HCT116 (cell line): ENCODE measurements around the gene POU2F3. TPM values are rescaled to one million over a fixed set of nuclear protein-coding genes. Genes with fewer than 3 reads are reported as not detected.
A peak's percentile ranks its signal among the peaks of the same experiment; 100 is the strongest.

Experiments used
- ATAC-seq: fragments of 200-7000 bp; cut with Tn5 transposase; 2 replicates; pipeline ENCODE4 v1.9.1; 2020; ENCODE audit warnings: mild to moderate bottlenecking, moderate library complexity
- BruUV-seq: library from RNA; stranded (reverse); fragments of 400-500 nt; replicated peaks from 2 replicates; lab custom pipeline; 2021; lab: Mats Ljungman, UMichigan
- CTCF ChIA-PET: fragments of 300-600 bp; sonication (Branson Sonifier 250); formaldehyde crosslinking; loops from one replicate; lab custom pipeline; 2021; ENCODE audit warnings: antibody characterized with exemption; lab: Charles Lee
- POLR2A ChIA-PET: fragments of 300-600, 350-600 bp; sonication (Branson Sonifier 250); formaldehyde crosslinking; loops from one replicate; lab custom pipeline; 2021; ENCODE audit warnings: antibody characterized with exemption; lab: Charles Lee
- RAD21 ChIA-PET, 2 experiments: fragments of 300-600 bp; sonication (Branson Sonifier 250); formaldehyde crosslinking; loops; one replicate each; lab custom pipeline; 2023; ENCODE audit warnings: low total read pairs in 2 of 2; ENCODE audit not compliant: uncharacterized antibody in 2 of 2, unreplicated experiment in 2 of 2, low non-redundant PET in 1 of 2; lab: Charles Lee
- DNase-seq: peaks from one replicate; pipeline ENCODE4 v3.0.0-alpha.2; 2010; ENCODE audit warnings: low read depth, low spot score
- H2AFZ ChIP-seq: fragments of 200-600 bp; shearing (Covaris generic), sonication (generic); 2 replicates; pipeline ENCODE4 v1.6.1; 2017; ENCODE audit warnings: low read depth, mixed run types, mixed read lengths, antibody characterized with exemption, low read length; ENCODE audit not compliant: poor library complexity, severe bottlenecking
- H3K27ac ChIP-seq: 2 replicates; pipeline ENCODE4 v1.5.1; 2012; ENCODE audit warnings: low read depth, low read length
- H3K27me3 ChIP-seq: fragments of 200-600 bp; sonication (generic); 2 replicates; pipeline ENCODE4 v1.6.1; 2016; ENCODE audit warnings: mixed run types, low read length, mixed read lengths; ENCODE audit not compliant: insufficient read depth
- H3K36me3 ChIP-seq, 2 experiments: fragments of 200-500 bp in 1 of 2; fragments of 200-600 bp in 1 of 2; sonication (Bioruptor generic) in 1 of 2; sonication (generic) in 1 of 2; 2 replicates each; pipeline versions ENCODE4 v1.5.1 to v1.6.1; 2014 to 2016; ENCODE audit warnings: low read length in 2 of 2, inconsistent platforms in 1 of 2, mixed read lengths in 1 of 2, mixed run types in 1 of 2; ENCODE audit not compliant: insufficient read depth in 2 of 2, control insufficient read depth in 1 of 2
- H3K4me1 ChIP-seq, 2 experiments: fragments of 200-600 bp in 1 of 2; sonication (generic) in 1 of 2; 2 replicates each; pipeline versions ENCODE4 v1.5.1 to v1.6.1; 2012 to 2017; ENCODE audit warnings: low read length in 2 of 2, inconsistent platforms in 1 of 2, mild to moderate bottlenecking in 1 of 2, mixed read lengths in 1 of 2, mixed run types in 1 of 2, moderate library complexity in 1 of 2; ENCODE audit not compliant: insufficient read depth in 2 of 2, control insufficient read depth in 1 of 2
- H3K4me2 ChIP-seq: fragments of 200-600 bp; sonication (generic); 2 replicates; pipeline ENCODE4 v1.6.1; 2017; ENCODE audit warnings: mixed run types, low read length, mixed read lengths
- H3K4me3 ChIP-seq, 2 experiments: fragments of 200-600 bp in 1 of 2; sonication (generic) in 1 of 2; replicated peaks in 1 of 2; 2 replicates each; pipeline ENCODE4 v1.5.1; 2011 to 2016; ENCODE audit warnings: low read length in 2 of 2, control low read depth in 1 of 2, low read depth in 1 of 2, mild to moderate bottlenecking in 1 of 2, mixed read lengths in 1 of 2, mixed run types in 1 of 2
- H3K79me2 ChIP-seq: fragments of 200-600 bp; sonication (generic); 2 replicates; pipeline ENCODE4 v1.6.1; 2017; ENCODE audit warnings: mild to moderate bottlenecking, mixed run types, low read length, moderate library complexity, mixed read lengths; ENCODE audit not compliant: insufficient read depth
- H3K9ac ChIP-seq: fragments of 200-600 bp; sonication (generic); 2 replicates; pipeline ENCODE4 v1.6.1; 2016; ENCODE audit warnings: low read length, mixed read lengths
- H3K9me2 ChIP-seq: fragments of 200-600 bp; sonication (generic), shearing (Covaris generic); 2 replicates; pipeline ENCODE4 v1.6.1; 2017; ENCODE audit warnings: mixed run types, mild to moderate bottlenecking, moderate library complexity; ENCODE audit not compliant: insufficient read depth
- H3K9me3 ChIP-seq, 2 experiments: fragments of 200-500 bp in 1 of 2; fragments of 200-600 bp in 1 of 2; sonication (Bioruptor generic) in 1 of 2; sonication (generic) in 1 of 2; 2 replicates each; pipeline ENCODE4 v1.6.1; 2014 to 2017; ENCODE audit warnings: low read length in 2 of 2, mixed read lengths in 2 of 2, inconsistent platforms in 1 of 2, low read depth in 1 of 2, mild to moderate bottlenecking in 1 of 2, mixed run types in 1 of 2, moderate library complexity in 1 of 2; ENCODE audit not compliant: control insufficient read depth in 1 of 2, insufficient read depth in 1 of 2
- H4K20me1 ChIP-seq: fragments of 200-600 bp; sonication (generic), shearing (Covaris generic); 2 replicates; pipeline ENCODE4 v1.6.1; 2017; ENCODE audit warnings: mixed run types, mild to moderate bottlenecking, moderate library complexity; ENCODE audit not compliant: insufficient read depth
- EGR1 ChIP-seq: IDR thresholded peaks from 2 replicates; pipeline ENCODE4 v1.6.1; 2012; ENCODE audit warnings: low read depth
- EZH2 ChIP-seq: fragments of 200-600 bp; sonication (generic); IDR thresholded peaks from 2 replicates; pipeline ENCODE4 v1.6.1; 2017; ENCODE audit warnings: antibody characterized with exemption, mixed run types
- FOSL1 ChIP-seq: IDR thresholded peaks from 2 replicates; pipeline ENCODE4 v1.6.1; 2012; ENCODE audit warnings: low read depth
- JUND ChIP-seq: IDR thresholded peaks from 2 replicates; pipeline ENCODE4 v1.6.1; 2012
- POLR2A ChIP-seq: IDR thresholded peaks from 2 replicates; pipeline ENCODE4 v1.7.0; 2011; ENCODE audit warnings: borderline replicate concordance; ENCODE audit not compliant: insufficient read depth, insufficient read length; ENCODE audit errors: extremely low read depth
- POLR2AphosphoS5 ChIP-seq: IDR thresholded peaks from 2 replicates; pipeline ENCODE4 v1.6.1; 2011; ENCODE audit warnings: mild to moderate bottlenecking, low read depth, low read length, moderate library complexity
- SIN3A ChIP-seq: IDR thresholded peaks from 2 replicates; pipeline ENCODE4 v1.6.1; 2012; ENCODE audit warnings: low read depth
- SP1 ChIP-seq: IDR thresholded peaks from 2 replicates; pipeline ENCODE4 v1.6.1; 2012; ENCODE audit warnings: low read depth
- SRF ChIP-seq: IDR thresholded peaks from 2 replicates; pipeline ENCODE4 v1.6.1; 2012; ENCODE audit warnings: low read depth
- TCF7L2 ChIP-seq: IDR thresholded peaks from 2 replicates; pipeline ENCODE4 v1.7.0; 2011; ENCODE audit warnings: borderline replicate concordance, inconsistent platforms; ENCODE audit not compliant: insufficient read depth, insufficient read length; ENCODE audit errors: extremely low read depth
- ZNF274 ChIP-seq: fragments of 200-500 bp; sonication (Bioruptor generic); IDR thresholded peaks from 2 replicates; pipeline ENCODE4 v1.6.1; 2014; ENCODE audit warnings: mild to moderate bottlenecking, low read depth, low read length, inconsistent platforms
- intact Hi-C: fragments of 100-400 bp; cut with micrococcal nuclease; formaldehyde crosslinking; loops from 2 replicates; pipeline ENCODE4 v1.10.0; 2022
- total RNA-seq: library from RNA; stranded (reverse); gene quantifications from one replicate; pipeline ENCODE4 v1.2.1, GENCODE V29; 2021; ENCODE audit not compliant: unreplicated experiment
- TF ChIP-seq, protein P1 (sequence below): IDR thresholded peaks from 2 replicates; pipeline ENCODE4 v1.6.1; 2012
- TF ChIP-seq, protein P2 (sequence below): IDR thresholded peaks from 2 replicates; pipeline ENCODE4 v1.6.1; 2011; ENCODE audit warnings: mild to moderate bottlenecking, low read length, moderate library complexity; ENCODE audit not compliant: insufficient replicate concordance; ENCODE audit errors: extremely low read depth
- TF ChIP-seq, protein P3 (sequence below): IDR thresholded peaks from 2 replicates; pipeline ENCODE4 v1.6.1; 2012; ENCODE audit warnings: low read depth
- TF ChIP-seq, protein P4 (sequence below): IDR thresholded peaks from 2 replicates; pipeline ENCODE4 v1.6.1; 2012

POU2F3 gene
- total RNA-seq, 1 experiment from 2014 or later, result 0.15 TPM

DNA sequence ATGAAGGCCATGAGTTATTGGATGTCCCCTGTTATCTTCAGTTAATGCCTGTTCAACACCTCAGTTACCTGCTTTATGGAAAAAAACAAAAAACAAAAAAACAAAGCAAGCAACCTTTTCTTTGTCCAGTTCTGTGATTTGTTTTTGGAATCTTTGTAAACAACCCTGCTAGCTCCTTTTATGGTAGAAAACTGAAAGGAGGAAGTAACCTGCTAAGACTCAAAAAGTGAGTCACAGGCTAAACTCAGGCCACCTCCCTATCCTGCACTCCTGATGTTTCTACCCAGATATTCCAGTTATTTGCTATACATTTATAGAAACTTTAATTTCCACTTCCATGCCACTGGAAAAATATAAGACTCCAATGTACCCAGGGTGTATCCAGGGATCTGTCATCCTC lies 64.6 kb downstream of the POU2F3 start:
- no peak overlapping the region for H3K9ac ChIP-seq
- ChIA-PET CTCF (interaction anchor here (0.6 to 11.3 kb wide), 8 partner anchors 13 to 138 kb away, joined by 3 to 240 read pairs (median 4); partner anchors contain the start of genes POU2F3 and TLCD5), RAD21 (interaction anchor here in 1 of 2 experiments (0.9 kb wide), 1 partner anchor 96 kb away, joined by 3 read pairs; no protein-coding TSS in a partner anchor), POLR2A (interaction anchor here (2.3 kb wide), 1 partner anchor 68 kb away, joined by 10 read pairs; no protein-coding TSS in a partner anchor)
- H3K36me3 ChIP-seq, result no peaks in the 10 kb centered on the region
- H3K9me2 ChIP-seq, result no peaks in the 10 kb centered on the region
- no peak for ATAC-seq
- intact Hi-C loops, result no loop called here
- H2AFZ ChIP-seq, result peak overlapping the region; percentile 24
- peak overlapping the region; percentile 72 for H3K4me2 ChIP-seq
- H3K27ac ChIP-seq, result no peak overlapping the region
- H3K79me2 ChIP-seq, result no peaks in the 10 kb centered on the region
- peak; percentile 34 for DNase-seq
- no peaks in the 10 kb centered on the region for H3K27me3 ChIP-seq
- H3K4me1 ChIP-seq, result peaks cover 23 to 80% of the 10 kb centered on the region in 2 experiments
- no TSS peak for BruUV-seq
- no peaks in the 10 kb centered on the region for H4K20me1 ChIP-seq
- no peaks in the 10 kb centered on the region for H3K9me3 ChIP-seq
- TF ChIP-seq, protein P1, sequence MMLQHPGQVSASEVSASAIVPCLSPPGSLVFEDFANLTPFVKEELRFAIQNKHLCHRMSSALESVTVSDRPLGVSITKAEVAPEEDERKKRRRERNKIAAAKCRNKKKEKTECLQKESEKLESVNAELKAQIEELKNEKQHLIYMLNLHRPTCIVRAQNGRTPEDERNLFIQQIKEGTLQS, result no peak
- TF ChIP-seq SIN3A (no peak), TCF7L2 (no peak), SP1 (no peak), ZNF274 (no peak), FOSL1 (peak; percentile 61), POLR2A (no peak), SRF (peak; percentile 95), JUND (no peak; the same call in 1 of the 2 replicates), EZH2 (no peak), EGR1 (no peak), POLR2AphosphoS5 (no peak)
- TF ChIP-seq, protein P2, sequence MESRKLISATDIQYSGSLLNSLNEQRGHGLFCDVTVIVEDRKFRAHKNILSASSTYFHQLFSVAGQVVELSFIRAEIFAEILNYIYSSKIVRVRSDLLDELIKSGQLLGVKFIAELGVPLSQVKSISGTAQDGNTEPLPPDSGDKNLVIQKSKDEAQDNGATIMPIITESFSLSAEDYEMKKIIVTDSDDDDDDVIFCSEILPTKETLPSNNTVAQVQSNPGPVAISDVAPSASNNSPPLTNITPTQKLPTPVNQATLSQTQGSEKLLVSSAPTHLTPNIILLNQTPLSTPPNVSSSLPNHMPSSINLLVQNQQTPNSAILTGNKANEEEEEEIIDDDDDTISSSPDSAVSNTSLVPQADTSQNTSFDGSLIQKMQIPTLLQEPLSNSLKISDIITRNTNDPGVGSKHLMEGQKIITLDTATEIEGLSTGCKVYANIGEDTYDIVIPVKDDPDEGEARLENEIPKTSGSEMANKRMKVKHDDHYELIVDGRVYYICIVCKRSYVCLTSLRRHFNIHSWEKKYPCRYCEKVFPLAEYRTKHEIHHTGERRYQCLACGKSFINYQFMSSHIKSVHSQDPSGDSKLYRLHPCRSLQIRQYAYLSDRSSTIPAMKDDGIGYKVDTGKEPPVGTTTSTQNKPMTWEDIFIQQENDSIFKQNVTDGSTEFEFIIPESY, result no peak
- TF ChIP-seq, protein P3, sequence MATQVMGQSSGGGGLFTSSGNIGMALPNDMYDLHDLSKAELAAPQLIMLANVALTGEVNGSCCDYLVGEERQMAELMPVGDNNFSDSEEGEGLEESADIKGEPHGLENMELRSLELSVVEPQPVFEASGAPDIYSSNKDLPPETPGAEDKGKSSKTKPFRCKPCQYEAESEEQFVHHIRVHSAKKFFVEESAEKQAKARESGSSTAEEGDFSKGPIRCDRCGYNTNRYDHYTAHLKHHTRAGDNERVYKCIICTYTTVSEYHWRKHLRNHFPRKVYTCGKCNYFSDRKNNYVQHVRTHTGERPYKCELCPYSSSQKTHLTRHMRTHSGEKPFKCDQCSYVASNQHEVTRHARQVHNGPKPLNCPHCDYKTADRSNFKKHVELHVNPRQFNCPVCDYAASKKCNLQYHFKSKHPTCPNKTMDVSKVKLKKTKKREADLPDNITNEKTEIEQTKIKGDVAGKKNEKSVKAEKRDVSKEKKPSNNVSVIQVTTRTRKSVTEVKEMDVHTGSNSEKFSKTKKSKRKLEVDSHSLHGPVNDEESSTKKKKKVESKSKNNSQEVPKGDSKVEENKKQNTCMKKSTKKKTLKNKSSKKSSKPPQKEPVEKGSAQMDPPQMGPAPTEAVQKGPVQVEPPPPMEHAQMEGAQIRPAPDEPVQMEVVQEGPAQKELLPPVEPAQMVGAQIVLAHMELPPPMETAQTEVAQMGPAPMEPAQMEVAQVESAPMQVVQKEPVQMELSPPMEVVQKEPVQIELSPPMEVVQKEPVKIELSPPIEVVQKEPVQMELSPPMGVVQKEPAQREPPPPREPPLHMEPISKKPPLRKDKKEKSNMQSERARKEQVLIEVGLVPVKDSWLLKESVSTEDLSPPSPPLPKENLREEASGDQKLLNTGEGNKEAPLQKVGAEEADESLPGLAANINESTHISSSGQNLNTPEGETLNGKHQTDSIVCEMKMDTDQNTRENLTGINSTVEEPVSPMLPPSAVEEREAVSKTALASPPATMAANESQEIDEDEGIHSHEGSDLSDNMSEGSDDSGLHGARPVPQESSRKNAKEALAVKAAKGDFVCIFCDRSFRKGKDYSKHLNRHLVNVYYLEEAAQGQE, result no peak
- TF ChIP-seq, protein P4, sequence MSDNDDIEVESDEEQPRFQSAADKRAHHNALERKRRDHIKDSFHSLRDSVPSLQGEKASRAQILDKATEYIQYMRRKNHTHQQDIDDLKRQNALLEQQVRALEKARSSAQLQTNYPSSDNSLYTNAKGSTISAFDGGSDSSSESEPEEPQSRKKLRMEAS, result no peak
- no peak overlapping the region for H3K4me3 ChIP-seq
